WTC11 (cell line): Measurements from ENCODE around the gene WNT10A. TPM values are rescaled to one million over a fixed set of nuclear protein-coding genes. Genes with fewer than 3 reads are reported as not detected.

Source experiments
- E2F5 ChIP-seq: sonication (generic); formaldehyde crosslinking; IDR thresholded peaks from 2 replicates; pipeline ENCODE4 v1.8.1; 2022; ENCODE audit warnings: mild to moderate bottlenecking, moderate library complexity, missing genetic modification reagents
- EMX1 ChIP-seq: fragments of 250-450 bp; sonication (Bioruptor Pico); IDR thresholded peaks from 2 replicates; pipeline ENCODE4 v1.8.0; 2021; ENCODE audit warnings: mild to moderate bottlenecking
- ETV6 ChIP-seq: sonication (generic); formaldehyde crosslinking; IDR thresholded peaks from 2 replicates; pipeline ENCODE4 v1.8.1; 2022; ENCODE audit warnings: mild to moderate bottlenecking, missing genetic modification reagents
- IRF2 ChIP-seq: sonication (generic); formaldehyde crosslinking; IDR thresholded peaks from 2 replicates; pipeline ENCODE4 v1.8.0; 2022; ENCODE audit warnings: low read depth, missing genetic modification reagents, borderline replicate concordance
- JAZF1 ChIP-seq: fragments of 250-450 bp; sonication (Bioruptor Pico); IDR thresholded peaks from 2 replicates; pipeline ENCODE4 v1.9.0; 2021; ENCODE audit warnings: moderate library complexity, mild to moderate bottlenecking, inconsistent platforms
- JUN ChIP-seq: sonication (generic); formaldehyde crosslinking; IDR thresholded peaks from 2 replicates; pipeline ENCODE4 v1.8.0; 2023; ENCODE audit warnings: mild to moderate bottlenecking, missing genetic modification reagents
- NFE2L1 ChIP-seq: sonication (generic); formaldehyde crosslinking; IDR thresholded peaks from 2 replicates; pipeline ENCODE4 v1.8.1; 2023; ENCODE audit warnings: missing genetic modification reagents
- NR1H2 ChIP-seq: sonication (generic); formaldehyde crosslinking; IDR thresholded peaks from 2 replicates; pipeline ENCODE4 v1.9.0; 2021; ENCODE audit warnings: mild to moderate bottlenecking, moderate library complexity, missing genetic modification reagents
- OVOL2 ChIP-seq: fragments of 250-450 bp; sonication (Bioruptor Pico); IDR thresholded peaks from 2 replicates; pipeline ENCODE4 v1.9.0; 2021; ENCODE audit warnings: mild to moderate bottlenecking, borderline replicate concordance
- PREB ChIP-seq: sonication (generic); formaldehyde crosslinking; IDR thresholded peaks from 2 replicates; pipeline ENCODE4 v1.8.1; 2022; ENCODE audit warnings: mild to moderate bottlenecking, missing genetic modification reagents, moderate library complexity, borderline replicate concordance
- RORB ChIP-seq: fragments of 250-450 bp; sonication (Bioruptor Pico); IDR thresholded peaks from 2 replicates; pipeline ENCODE4 v1.9.0; 2021; ENCODE audit warnings: mild to moderate bottlenecking
- SOX15 ChIP-seq: fragments of 250-450 bp; sonication (Bioruptor Pico); IDR thresholded peaks from 2 replicates; pipeline ENCODE4 v1.9.0; 2021; ENCODE audit warnings: mild to moderate bottlenecking
- ZNF219 ChIP-seq: sonication (generic); formaldehyde crosslinking; IDR thresholded peaks from 2 replicates; pipeline ENCODE4 v1.8.0; 2023; ENCODE audit warnings: missing genetic modification reagents, mild to moderate bottlenecking, borderline replicate concordance
- ZNF232 ChIP-seq: sonication (generic); formaldehyde crosslinking; IDR thresholded peaks from 2 replicates; pipeline ENCODE4 v1.8.0; 2022; ENCODE audit warnings: mild to moderate bottlenecking, missing genetic modification reagents
- total RNA-seq: library from RNA; stranded (reverse); gene quantifications from 3 replicates; pipeline ENCODE4 v1.2.3, GENCODE V29; 2021
- TF ChIP-seq, protein P1 (sequence below): sonication (generic); formaldehyde crosslinking; IDR thresholded peaks from 2 replicates; pipeline ENCODE4 v1.8.0; 2022; ENCODE audit warnings: mild to moderate bottlenecking, missing genetic modification reagents
- TF ChIP-seq, protein P2 (sequence below): sonication (generic); formaldehyde crosslinking; IDR thresholded peaks from 2 replicates; pipeline ENCODE4 v1.8.1; 2023; ENCODE audit warnings: mild to moderate bottlenecking, missing genetic modification reagents, moderate library complexity
- TF ChIP-seq, protein P3 (sequence below): sonication (generic); formaldehyde crosslinking; IDR thresholded peaks from 2 replicates; pipeline ENCODE4 v1.8.1; 2023; ENCODE audit warnings: mild to moderate bottlenecking, missing genetic modification reagents
- TF ChIP-seq, protein P4 (sequence below): fragments of 250-450 bp; sonication (Bioruptor Pico); IDR thresholded peaks from 2 replicates; pipeline ENCODE4 v2.1.2; 2022; ENCODE audit warnings: mild to moderate bottlenecking, moderate library complexity
- TF ChIP-seq, protein P5 (sequence below): sonication (generic); formaldehyde crosslinking; conservative IDR thresholded peaks from 2 replicates; pipeline ENCODE4 v1.8.1; 2022; ENCODE audit warnings: mild to moderate bottlenecking, missing genetic modification reagents
- TF ChIP-seq, protein P6 (sequence below): sonication (generic); formaldehyde crosslinking; IDR thresholded peaks from 2 replicates; pipeline ENCODE4 v1.8.0; 2022; ENCODE audit warnings: mild to moderate bottlenecking, missing genetic modification reagents
- TF ChIP-seq, protein P7 (sequence below): sonication (generic); formaldehyde crosslinking; IDR thresholded peaks from 2 replicates; pipeline ENCODE4 v1.8.0; 2023; ENCODE audit warnings: missing genetic modification reagents, mild to moderate bottlenecking, borderline replicate concordance
- TF ChIP-seq, protein P8 (sequence below): fragments of 250-450 bp; sonication (Bioruptor Pico); conservative IDR thresholded peaks from 2 replicates; pipeline ENCODE4 v1.9.0; 2021; ENCODE audit warnings: mild to moderate bottlenecking

Gene WNT10A
- total RNA-seq, 1 experiment from 2014 or later: not detected

- TF ChIP-seq RORB (CRISPR knock-in tag) (no peak), IRF2 (no peak), JUN (CRISPR knock-in tag) (no peak), OVOL2 (CRISPR knock-in tag) (no peak), PREB (CRISPR knock-in tag) (no peak), NFE2L1 (0 out of 2 replicates have a peak, but pooled peaks have one; percentile 58), ZNF232 (0 out of 2 replicates have a peak, but pooled peaks have one; percentile 22), NR1H2 (no peak), E2F5 (CRISPR knock-in tag) (peak; percentile 47; the same call in 1 of the 2 replicates), SOX15 (CRISPR knock-in tag) (no peak), JAZF1 (CRISPR knock-in tag) (no peak), EMX1 (CRISPR knock-in tag) (no peak), ZNF219 (CRISPR knock-in tag) (no peak), ETV6 (CRISPR knock-in tag) (no peak)
- TF ChIP-seq, protein P1, sequence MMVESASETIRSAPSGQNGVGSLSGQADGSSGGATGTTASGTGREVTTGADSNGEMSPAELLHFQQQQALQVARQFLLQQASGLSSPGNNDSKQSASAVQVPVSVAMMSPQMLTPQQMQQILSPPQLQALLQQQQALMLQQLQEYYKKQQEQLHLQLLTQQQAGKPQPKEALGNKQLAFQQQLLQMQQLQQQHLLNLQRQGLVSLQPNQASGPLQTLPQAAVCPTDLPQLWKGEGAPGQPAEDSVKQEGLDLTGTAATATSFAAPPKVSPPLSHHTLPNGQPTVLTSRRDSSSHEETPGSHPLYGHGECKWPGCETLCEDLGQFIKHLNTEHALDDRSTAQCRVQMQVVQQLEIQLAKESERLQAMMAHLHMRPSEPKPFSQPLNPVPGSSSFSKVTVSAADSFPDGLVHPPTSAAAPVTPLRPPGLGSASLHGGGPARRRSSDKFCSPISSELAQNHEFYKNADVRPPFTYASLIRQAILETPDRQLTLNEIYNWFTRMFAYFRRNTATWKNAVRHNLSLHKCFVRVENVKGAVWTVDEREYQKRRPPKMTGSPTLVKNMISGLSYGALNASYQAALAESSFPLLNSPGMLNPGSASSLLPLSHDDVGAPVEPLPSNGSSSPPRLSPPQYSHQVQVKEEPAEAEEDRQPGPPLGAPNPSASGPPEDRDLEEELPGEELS (CRISPR knock-in tag): 0 out of 2 replicates have a peak, but pooled peaks have one; percentile 20
- TF ChIP-seq, protein P2, sequence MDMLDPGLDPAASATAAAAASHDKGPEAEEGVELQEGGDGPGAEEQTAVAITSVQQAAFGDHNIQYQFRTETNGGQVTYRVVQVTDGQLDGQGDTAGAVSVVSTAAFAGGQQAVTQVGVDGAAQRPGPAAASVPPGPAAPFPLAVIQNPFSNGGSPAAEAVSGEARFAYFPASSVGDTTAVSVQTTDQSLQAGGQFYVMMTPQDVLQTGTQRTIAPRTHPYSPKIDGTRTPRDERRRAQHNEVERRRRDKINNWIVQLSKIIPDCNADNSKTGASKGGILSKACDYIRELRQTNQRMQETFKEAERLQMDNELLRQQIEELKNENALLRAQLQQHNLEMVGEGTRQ (CRISPR knock-in tag): no peak
- TF ChIP-seq, protein P3, sequence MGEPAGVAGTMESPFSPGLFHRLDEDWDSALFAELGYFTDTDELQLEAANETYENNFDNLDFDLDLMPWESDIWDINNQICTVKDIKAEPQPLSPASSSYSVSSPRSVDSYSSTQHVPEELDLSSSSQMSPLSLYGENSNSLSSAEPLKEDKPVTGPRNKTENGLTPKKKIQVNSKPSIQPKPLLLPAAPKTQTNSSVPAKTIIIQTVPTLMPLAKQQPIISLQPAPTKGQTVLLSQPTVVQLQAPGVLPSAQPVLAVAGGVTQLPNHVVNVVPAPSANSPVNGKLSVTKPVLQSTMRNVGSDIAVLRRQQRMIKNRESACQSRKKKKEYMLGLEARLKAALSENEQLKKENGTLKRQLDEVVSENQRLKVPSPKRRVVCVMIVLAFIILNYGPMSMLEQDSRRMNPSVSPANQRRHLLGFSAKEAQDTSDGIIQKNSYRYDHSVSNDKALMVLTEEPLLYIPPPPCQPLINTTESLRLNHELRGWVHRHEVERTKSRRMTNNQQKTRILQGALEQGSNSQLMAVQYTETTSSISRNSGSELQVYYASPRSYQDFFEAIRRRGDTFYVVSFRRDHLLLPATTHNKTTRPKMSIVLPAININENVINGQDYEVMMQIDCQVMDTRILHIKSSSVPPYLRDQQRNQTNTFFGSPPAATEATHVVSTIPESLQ: no peak
- TF ChIP-seq, protein P4, sequence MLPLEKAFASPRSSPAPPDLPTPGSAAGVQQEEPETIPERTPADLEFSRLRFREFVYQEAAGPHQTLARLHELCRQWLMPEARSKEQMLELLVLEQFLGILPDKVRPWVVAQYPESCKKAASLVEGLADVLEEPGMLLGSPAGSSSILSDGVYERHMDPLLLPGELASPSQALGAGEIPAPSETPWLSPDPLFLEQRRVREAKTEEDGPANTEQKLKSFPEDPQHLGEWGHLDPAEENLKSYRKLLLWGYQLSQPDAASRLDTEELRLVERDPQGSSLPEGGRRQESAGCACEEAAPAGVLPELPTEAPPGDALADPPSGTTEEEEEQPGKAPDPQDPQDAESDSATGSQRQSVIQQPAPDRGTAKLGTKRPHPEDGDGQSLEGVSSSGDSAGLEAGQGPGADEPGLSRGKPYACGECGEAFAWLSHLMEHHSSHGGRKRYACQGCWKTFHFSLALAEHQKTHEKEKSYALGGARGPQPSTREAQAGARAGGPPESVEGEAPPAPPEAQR (CRISPR knock-in tag): no peak
- TF ChIP-seq, protein P5, sequence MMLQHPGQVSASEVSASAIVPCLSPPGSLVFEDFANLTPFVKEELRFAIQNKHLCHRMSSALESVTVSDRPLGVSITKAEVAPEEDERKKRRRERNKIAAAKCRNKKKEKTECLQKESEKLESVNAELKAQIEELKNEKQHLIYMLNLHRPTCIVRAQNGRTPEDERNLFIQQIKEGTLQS (CRISPR knock-in tag): no peak
- TF ChIP-seq, protein P6, sequence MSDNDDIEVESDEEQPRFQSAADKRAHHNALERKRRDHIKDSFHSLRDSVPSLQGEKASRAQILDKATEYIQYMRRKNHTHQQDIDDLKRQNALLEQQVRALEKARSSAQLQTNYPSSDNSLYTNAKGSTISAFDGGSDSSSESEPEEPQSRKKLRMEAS: peak; percentile 94
- TF ChIP-seq, protein P7, sequence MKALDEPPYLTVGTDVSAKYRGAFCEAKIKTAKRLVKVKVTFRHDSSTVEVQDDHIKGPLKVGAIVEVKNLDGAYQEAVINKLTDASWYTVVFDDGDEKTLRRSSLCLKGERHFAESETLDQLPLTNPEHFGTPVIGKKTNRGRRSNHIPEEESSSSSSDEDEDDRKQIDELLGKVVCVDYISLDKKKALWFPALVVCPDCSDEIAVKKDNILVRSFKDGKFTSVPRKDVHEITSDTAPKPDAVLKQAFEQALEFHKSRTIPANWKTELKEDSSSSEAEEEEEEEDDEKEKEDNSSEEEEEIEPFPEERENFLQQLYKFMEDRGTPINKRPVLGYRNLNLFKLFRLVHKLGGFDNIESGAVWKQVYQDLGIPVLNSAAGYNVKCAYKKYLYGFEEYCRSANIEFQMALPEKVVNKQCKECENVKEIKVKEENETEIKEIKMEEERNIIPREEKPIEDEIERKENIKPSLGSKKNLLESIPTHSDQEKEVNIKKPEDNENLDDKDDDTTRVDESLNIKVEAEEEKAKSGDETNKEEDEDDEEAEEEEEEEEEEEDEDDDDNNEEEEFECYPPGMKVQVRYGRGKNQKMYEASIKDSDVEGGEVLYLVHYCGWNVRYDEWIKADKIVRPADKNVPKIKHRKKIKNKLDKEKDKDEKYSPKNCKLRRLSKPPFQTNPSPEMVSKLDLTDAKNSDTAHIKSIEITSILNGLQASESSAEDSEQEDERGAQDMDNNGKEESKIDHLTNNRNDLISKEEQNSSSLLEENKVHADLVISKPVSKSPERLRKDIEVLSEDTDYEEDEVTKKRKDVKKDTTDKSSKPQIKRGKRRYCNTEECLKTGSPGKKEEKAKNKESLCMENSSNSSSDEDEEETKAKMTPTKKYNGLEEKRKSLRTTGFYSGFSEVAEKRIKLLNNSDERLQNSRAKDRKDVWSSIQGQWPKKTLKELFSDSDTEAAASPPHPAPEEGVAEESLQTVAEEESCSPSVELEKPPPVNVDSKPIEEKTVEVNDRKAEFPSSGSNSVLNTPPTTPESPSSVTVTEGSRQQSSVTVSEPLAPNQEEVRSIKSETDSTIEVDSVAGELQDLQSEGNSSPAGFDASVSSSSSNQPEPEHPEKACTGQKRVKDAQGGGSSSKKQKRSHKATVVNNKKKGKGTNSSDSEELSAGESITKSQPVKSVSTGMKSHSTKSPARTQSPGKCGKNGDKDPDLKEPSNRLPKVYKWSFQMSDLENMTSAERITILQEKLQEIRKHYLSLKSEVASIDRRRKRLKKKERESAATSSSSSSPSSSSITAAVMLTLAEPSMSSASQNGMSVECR: 0 out of 2 replicates have a peak, but pooled peaks have one; percentile 34
- TF ChIP-seq, protein P8, sequence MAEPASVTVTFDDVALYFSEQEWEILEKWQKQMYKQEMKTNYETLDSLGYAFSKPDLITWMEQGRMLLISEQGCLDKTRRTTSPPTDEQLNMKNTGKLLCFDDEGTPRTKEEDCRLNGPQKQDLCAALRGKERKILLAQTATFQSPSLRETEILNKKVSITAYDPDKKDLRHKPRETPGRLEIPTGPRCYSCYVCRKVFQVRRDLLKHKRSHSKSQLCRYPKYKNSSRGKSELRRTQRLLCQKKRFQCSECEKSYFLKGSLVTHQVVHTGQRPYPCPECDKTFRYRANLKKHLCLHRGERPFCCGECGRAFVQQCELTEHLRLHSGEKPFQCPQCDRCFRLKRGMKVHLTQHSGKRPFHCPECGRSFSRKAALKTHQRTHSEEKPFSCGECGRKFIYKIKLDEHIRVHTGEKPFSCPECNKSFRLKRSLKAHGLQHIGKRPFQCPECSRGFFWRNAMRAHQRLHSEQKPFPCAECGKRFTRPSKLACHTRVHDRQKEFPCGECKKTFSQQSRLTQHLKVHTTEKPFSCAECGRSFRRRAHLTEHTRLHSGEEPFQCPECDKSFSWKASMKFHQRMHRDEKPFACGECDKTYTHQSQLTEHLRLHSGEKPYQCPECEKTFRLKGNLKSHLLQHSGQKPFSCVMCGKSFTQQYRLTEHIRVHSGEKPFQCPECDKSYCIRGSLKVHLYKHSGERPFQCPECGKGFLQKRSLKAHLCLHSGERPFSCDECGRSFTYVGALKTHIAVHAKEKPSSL (CRISPR knock-in tag): no peak
Observed at GRCh38 chr2:218908721-218909619, 28.3 kb downstream of the WNT10A start (continued).
